SU-DHL-6 (cell line): Measurements from ENCODE around the gene CKS1B.

Experiments
- EZH2phosphoT487 ChIP-seq: fragments of 200-600 bp; sonication (generic), shearing (Covaris generic); conservative IDR thresholded peaks from 2 replicates; pipeline ENCODE4 v1.6.1; 2018; ENCODE audit warnings: mild to moderate bottlenecking, antibody characterized with exemption, low read length, moderate library complexity, mixed read lengths
- TF ChIP-seq, protein P1 (sequence below): fragments of 200-600 bp; sonication (generic); IDR thresholded peaks from one replicate; pipeline ENCODE4 v1.5.1; 2017; ENCODE audit warnings: antibody characterized with exemption, mild to moderate bottlenecking, low read length, moderate library complexity; ENCODE audit not compliant: insufficient read depth, poor library complexity, severe bottlenecking

DNA sequence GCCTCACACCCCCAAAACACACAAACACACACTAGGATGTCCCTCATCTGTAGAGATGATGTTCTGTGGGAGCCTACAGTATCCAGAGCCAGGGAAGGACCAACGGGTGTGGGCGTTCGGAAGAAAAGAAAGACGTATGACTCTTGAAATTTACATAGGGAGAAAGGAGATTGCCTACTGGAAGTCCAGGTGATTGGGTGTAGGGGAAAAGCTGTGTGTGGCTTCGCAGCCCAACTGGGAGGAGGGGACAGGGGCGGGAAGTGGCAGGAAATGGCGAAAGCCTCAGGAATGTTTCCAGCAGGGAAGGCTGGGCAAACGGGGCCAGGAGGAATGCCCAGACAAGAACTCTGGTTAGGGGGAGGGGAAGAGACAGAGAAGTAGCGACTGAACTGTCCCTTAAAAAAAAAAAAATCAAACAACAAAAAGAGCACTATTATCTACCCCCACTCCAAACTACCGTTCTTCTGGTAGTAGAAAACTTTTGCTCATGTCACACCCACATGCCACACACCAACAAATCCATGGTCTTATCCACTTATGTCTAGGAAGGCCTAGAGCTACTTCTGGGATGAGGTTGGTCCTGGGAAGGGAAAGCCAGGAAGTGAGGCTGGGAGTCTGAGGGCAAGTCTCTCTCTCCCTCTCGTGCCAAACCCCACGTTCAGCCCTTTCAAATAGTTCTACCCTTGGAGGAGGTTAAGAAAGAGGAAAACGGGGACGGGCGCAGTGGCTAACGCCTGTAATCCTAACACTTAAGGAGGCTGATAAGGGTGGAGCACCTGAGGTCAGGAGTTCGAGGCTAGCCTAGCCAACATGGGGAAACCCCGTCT lies 1.8 kb upstream of the CKS1B start:
- TF ChIP-seq, protein P1, sequence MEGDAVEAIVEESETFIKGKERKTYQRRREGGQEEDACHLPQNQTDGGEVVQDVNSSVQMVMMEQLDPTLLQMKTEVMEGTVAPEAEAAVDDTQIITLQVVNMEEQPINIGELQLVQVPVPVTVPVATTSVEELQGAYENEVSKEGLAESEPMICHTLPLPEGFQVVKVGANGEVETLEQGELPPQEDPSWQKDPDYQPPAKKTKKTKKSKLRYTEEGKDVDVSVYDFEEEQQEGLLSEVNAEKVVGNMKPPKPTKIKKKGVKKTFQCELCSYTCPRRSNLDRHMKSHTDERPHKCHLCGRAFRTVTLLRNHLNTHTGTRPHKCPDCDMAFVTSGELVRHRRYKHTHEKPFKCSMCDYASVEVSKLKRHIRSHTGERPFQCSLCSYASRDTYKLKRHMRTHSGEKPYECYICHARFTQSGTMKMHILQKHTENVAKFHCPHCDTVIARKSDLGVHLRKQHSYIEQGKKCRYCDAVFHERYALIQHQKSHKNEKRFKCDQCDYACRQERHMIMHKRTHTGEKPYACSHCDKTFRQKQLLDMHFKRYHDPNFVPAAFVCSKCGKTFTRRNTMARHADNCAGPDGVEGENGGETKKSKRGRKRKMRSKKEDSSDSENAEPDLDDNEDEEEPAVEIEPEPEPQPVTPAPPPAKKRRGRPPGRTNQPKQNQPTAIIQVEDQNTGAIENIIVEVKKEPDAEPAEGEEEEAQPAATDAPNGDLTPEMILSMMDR: no peak
- no peak for TF ChIP-seq EZH2phosphoT487
